ENCODE results near the gene UBA6.
"Not testable (repeated sequence)": the region's sequence is repeated elsewhere in the genome, so short reads cannot be mapped to it uniquely, and the experiment has no call there.

The UBA6 gene

GRCh38 chr4:67712650-67713528 lies 11.9 kb upstream of the UBA6 start:
- TF ChIP-seq, protein P1, sequence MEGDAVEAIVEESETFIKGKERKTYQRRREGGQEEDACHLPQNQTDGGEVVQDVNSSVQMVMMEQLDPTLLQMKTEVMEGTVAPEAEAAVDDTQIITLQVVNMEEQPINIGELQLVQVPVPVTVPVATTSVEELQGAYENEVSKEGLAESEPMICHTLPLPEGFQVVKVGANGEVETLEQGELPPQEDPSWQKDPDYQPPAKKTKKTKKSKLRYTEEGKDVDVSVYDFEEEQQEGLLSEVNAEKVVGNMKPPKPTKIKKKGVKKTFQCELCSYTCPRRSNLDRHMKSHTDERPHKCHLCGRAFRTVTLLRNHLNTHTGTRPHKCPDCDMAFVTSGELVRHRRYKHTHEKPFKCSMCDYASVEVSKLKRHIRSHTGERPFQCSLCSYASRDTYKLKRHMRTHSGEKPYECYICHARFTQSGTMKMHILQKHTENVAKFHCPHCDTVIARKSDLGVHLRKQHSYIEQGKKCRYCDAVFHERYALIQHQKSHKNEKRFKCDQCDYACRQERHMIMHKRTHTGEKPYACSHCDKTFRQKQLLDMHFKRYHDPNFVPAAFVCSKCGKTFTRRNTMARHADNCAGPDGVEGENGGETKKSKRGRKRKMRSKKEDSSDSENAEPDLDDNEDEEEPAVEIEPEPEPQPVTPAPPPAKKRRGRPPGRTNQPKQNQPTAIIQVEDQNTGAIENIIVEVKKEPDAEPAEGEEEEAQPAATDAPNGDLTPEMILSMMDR (conservative IDR thresholded peaks at IDR 0.05), result no peak
- H3K27ac ChIP-seq, result peak overlapping the region; percentile 64

DNA sequence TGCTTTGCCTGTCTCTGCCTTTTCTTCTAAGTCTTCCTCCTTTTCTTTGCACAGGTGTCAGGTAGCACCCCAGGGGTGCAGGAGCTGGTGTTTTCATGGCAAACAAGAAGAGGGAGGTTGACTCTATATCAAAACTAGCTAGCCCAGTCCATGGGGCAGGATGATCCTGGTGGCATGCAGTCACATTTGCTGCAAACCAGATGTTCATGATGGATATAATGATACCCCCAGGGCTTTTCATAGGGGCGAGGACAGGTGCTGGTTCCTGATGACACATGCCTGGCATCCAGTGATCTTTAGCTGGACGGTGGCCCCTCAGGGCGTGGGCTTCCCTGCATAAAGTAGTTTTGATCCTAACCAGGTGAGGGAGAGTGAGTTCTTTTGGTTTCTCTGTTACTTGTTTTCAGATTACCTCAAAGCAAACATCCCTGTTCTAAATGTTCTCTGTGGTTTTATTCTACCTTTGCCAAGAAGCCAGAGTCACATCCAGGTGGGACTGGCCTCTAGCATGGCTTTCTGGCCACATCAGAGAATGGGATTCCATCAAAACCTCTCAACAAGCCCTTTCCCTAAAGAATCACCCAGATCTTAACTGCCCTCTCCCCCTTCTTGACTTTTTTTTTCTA lies 11.2 kb upstream of the UBA6 start:
- TF ChIP-seq, protein P1 (conservative IDR thresholded peaks at IDR 0.05), result no peak
- peak overlapping the region; percentile 64 for H3K27ac ChIP-seq

DNA sequence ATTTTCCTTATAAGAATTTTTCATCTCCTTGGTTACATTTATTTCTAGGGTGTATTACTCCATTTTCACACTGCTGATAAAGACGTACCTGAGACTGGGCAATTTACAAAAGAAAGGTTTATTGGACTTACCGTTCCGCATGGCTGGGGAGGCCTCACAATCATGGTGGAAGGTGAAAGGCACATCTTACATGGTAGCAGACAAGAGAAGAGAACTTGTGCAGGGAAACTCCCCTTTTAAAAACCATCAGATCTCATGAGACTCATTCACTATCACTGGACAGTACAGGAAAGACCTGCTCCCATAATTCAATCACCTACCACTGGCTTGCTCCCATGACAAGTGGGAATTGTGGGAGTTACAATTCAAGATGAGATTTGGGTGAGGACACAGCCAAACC lies 5.7 kb upstream of the UBA6 start:
- not testable (repeated sequence) for H3K27ac ChIP-seq

DNA sequence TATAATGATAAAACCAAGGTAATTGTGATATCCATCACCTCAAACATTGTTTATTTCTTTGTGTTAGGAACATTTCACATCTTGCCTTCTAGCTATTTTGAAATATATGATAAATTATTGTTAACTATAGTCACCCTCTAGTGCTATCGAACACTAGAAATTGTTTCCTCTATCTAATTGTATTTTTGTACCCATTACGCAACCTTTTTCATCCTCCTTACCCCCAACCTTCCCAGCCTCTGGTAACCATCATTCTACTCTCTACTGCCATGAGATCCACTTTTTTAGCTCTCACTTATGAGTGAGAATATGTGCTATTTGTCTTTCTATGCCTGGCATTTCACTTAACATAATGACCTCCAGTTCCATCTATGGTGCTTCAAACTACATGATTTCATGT lies 3.9 kb upstream of the UBA6 start:
- TF ChIP-seq, protein P1 (conservative IDR thresholded peaks at IDR 0.05), result no peak

GRCh38 chr4:67702166-67702565 lies 1.2 kb upstream of the UBA6 start:
- peak overlapping the region; percentile 79 for H3K27ac ChIP-seq
- TF ChIP-seq, protein P1 (conservative IDR thresholded peaks at IDR 0.05), result no peak

More for the DNA sequence above, 3.9 kb upstream of the UBA6 start:
- no peak overlapping the region for H3K27ac ChIP-seq

- TF ChIP-seq, protein P1 (conservative IDR thresholded peaks at IDR 0.05), result no peak
- peak overlapping the region; percentile 79 for H3K27ac ChIP-seq
These were observed 529 bp upstream of the UBA6 start for GRCh38 chr4:67701517-67701850.

- TF ChIP-seq, protein P1 (conservative IDR thresholded peaks at IDR 0.05), result no peak
- peak overlapping the region; percentile 79 for H3K27ac ChIP-seq
These were observed 728 bp downstream of the UBA6 start for GRCh38 chr4:67700116-67700737.

All from VCaP (cell line).